Caco-2 (cell line): ENCODE results near the gene CDKL5. TPM values are rescaled to one million over a fixed set of nuclear protein-coding genes. Genes with fewer than 3 reads are reported as not detected.

Experiments used
- BruUV-seq: library from RNA; stranded (reverse); fragments of 400-500 nt; replicated peaks from 2 replicates; lab custom pipeline; 2021; lab: Mats Ljungman, UMichigan
- CTCF ChIA-PET: fragments of 300-600 bp; sonication (Branson Sonifier 250); formaldehyde crosslinking; loops from one replicate; lab custom pipeline; 2022; ENCODE audit warnings: antibody characterized with exemption; lab: Charles Lee
- POLR2A ChIA-PET: fragments of 300-600 bp; sonication (Branson Sonifier 250); formaldehyde crosslinking; loops from one replicate; lab custom pipeline; 2022; ENCODE audit warnings: antibody characterized with exemption; lab: Charles Lee
- DNase-seq, 2 experiments: peaks; one replicate each; pipeline versions ENCODE4 v3.0.0 to v3.0.0-alpha.2; 2020 to 2022
- H3K27me3 ChIP-seq: replicated peaks from 2 replicates; pipeline ENCODE4 v1.6.0; 2011; ENCODE audit warnings: low read length; ENCODE audit not compliant: control insufficient read depth, insufficient read depth
- H3K36me3 ChIP-seq: 2 replicates; pipeline ENCODE4 v1.5.1; 2011; ENCODE audit warnings: low read length; ENCODE audit not compliant: control insufficient read depth, insufficient read depth
- H3K4me1 ChIP-seq: fragments of 250-450 bp; sonication (Bioruptor Pico); 2 replicates; pipeline ENCODE4 v1.5.1; 2020; ENCODE audit warnings: mild to moderate bottlenecking
- H3K4me3 ChIP-seq: 2 replicates; pipeline ENCODE4 v1.5.1; 2011; ENCODE audit warnings: low read depth, mild to moderate bottlenecking, control low read depth, low read length
- H3K9me3 ChIP-seq: fragments of 250-450 bp; sonication (Bioruptor Pico); 2 replicates; pipeline ENCODE4 v1.5.1; 2020; ENCODE audit warnings: mild to moderate bottlenecking, moderate library complexity
- H3K27ac Mint-ChIP-seq: one replicate; pipeline ENCODE4 v1.8.0; 2022; ENCODE audit warnings: mixed read lengths; ENCODE audit not compliant: unreplicated experiment
- H3K27me3 Mint-ChIP-seq: one replicate; pipeline ENCODE4 v1.8.0; 2022; ENCODE audit warnings: mixed read lengths; ENCODE audit not compliant: insufficient read depth, unreplicated experiment
- H3K36me3 Mint-ChIP-seq: one replicate; pipeline ENCODE4 v1.8.0; 2022; ENCODE audit warnings: mild to moderate bottlenecking, mixed read lengths; ENCODE audit not compliant: insufficient read depth, unreplicated experiment
- H3K4me1 Mint-ChIP-seq: one replicate; pipeline ENCODE4 v1.8.0; 2022; ENCODE audit warnings: low read depth, mixed read lengths; ENCODE audit not compliant: unreplicated experiment
- H3K4me3 Mint-ChIP-seq: one replicate; pipeline ENCODE4 v1.8.0; 2022; ENCODE audit warnings: mild to moderate bottlenecking, moderate library complexity, mixed read lengths; ENCODE audit not compliant: unreplicated experiment
- H3K9me3 Mint-ChIP-seq: one replicate; pipeline ENCODE4 v1.8.0; 2022; ENCODE audit warnings: mixed read lengths; ENCODE audit not compliant: unreplicated experiment
- intact Hi-C: fragments of 100-400 bp; cut with micrococcal nuclease; formaldehyde crosslinking; loops from one replicate; pipeline ENCODE4 v1.10.0; 2022; ENCODE audit not compliant: unreplicated experiment
- total RNA-seq: library from RNA; stranded (reverse); gene quantifications from 2 replicates; pipeline ENCODE4 v1.2.3, GENCODE V29; 2022
- TF ChIP-seq, protein P1 (sequence below), 2 experiments: fragments of 200-600 bp in 1 of 2; IDR thresholded peaks; 1 replicate in 1 of 2; 2 replicates in 1 of 2; pipeline versions ENCODE4 v1.5.1 to v1.8.0; 2011 to 2022; ENCODE audit warnings: antibody characterized with exemption in 1 of 2, control low read depth in 1 of 2, inconsistent platforms in 1 of 2, low read depth in 1 of 2, low read length in 1 of 2, mild to moderate bottlenecking in 1 of 2, moderate library complexity in 1 of 2; ENCODE audit not compliant: insufficient read depth in 1 of 2, severe bottlenecking in 1 of 2, unreplicated experiment in 1 of 2

Gene CDKL5
- total RNA-seq, 1 experiment from 2014 or later, result 23.7 TPM

DNA sequence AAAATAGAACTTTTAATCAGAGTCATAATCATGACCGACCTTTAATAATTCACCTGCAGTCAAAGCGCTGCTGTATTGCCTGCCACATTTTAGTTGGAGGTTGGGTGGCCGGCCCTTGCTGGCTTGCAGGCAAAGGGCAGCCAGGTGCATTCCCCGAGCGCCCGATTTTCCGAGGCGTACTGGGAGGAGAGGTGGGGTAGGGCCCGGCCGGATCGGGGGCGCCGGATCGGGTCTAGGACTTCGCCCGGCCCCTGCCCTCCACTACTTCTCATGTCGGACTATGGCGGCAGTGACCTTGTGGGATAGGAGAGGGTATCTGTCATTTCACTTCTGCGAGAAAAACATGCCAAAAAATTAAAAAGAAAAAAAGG, 249.0 kb downstream of the CDKL5 start:
- H3K27me3 ChIP-seq, result no peaks in the 10 kb centered on the region
- intact Hi-C loops, result loop anchor here (2.0 to 5.0 kb wide), 2 partner anchors 54 to 213 kb away; no protein-coding TSS in a partner anchor
- H3K9me3 ChIP-seq, result no peaks in the 10 kb centered on the region
- no peaks in the 10 kb centered on the region for H3K27me3 Mint-ChIP-seq
- no TSS peak for BruUV-seq
- H3K9me3 Mint-ChIP-seq, result no peaks in the 10 kb centered on the region
- POLR2A ChIA-PET, result no interaction called here
- CTCF ChIA-PET, result no interaction called here
- TF ChIP-seq, protein P1, sequence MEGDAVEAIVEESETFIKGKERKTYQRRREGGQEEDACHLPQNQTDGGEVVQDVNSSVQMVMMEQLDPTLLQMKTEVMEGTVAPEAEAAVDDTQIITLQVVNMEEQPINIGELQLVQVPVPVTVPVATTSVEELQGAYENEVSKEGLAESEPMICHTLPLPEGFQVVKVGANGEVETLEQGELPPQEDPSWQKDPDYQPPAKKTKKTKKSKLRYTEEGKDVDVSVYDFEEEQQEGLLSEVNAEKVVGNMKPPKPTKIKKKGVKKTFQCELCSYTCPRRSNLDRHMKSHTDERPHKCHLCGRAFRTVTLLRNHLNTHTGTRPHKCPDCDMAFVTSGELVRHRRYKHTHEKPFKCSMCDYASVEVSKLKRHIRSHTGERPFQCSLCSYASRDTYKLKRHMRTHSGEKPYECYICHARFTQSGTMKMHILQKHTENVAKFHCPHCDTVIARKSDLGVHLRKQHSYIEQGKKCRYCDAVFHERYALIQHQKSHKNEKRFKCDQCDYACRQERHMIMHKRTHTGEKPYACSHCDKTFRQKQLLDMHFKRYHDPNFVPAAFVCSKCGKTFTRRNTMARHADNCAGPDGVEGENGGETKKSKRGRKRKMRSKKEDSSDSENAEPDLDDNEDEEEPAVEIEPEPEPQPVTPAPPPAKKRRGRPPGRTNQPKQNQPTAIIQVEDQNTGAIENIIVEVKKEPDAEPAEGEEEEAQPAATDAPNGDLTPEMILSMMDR (IDR thresholded peaks at IDR 0.05; ENCODE audit: insufficient read depth in 1 of 2, low read depth in 1 of 2, low read length in 1 of 2, severe bottlenecking in 1 of 2, unreplicated experiment in 1 of 2), result no peak
- H3K4me3 ChIP-seq, result peak overlapping the region; percentile 41
- peaks cover 24% of the 10 kb centered on the region for H3K36me3 Mint-ChIP-seq
- no peaks in the 10 kb centered on the region for H3K4me1 ChIP-seq
- peak overlapping the region; percentile 35 for H3K27ac Mint-ChIP-seq
- DNase-seq, result peak; percentile 33 to 38
- peak overlapping the region; percentile 66 for H3K4me3 Mint-ChIP-seq
- no peaks in the 10 kb centered on the region for H3K36me3 ChIP-seq
- peaks cover 6% of the 10 kb centered on the region for H3K4me1 Mint-ChIP-seq

DNA sequence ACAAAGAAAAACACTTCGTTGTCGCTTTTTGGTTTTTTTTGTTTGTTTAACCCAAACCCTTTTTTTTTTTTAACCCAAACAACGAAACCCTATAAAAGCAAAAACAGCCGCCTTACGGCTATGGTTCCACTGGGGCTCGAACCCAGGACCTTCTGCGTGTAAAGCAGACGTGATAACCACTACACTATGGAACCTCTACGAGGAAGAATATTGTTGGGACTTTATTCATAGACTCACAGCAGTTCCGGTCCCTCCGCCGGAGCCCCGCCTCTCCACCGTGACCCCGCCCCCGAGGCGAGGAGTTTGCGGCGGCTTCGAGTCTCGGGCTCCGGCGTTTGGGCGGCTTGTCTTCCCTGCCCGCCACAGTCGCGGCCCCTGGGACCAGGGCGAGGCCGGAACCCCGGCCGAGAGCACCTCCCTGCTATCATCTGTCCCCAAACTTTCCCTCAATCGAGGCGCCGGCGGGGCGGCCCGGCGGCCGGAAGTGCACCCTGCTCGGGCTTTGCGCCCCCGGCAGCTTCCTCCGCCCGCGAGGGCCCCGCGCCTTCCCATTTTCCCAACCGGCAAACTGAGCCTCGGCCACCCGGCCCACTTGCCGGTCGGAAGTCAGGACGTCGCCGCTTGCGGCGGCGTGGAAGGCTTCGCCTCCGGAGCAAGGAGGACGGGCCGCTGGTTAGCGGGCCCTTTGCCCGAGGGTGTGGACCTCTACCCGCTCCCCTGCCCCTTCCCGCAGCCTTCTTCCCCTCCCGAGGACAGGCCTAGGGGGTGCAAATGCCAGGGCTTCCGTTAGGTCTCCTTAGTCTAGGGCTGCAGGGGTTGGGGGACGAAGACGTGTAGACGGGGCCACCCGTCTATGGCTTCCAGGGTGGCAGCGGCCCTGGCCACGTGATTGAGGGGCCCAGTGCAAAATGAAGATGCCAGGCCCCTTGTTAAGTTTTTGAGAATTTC, 249.7 kb downstream of the CDKL5 start:
- no peaks in the 10 kb centered on the region for H3K9me3 Mint-ChIP-seq
- peak overlapping the region; percentile 66 for H3K4me3 Mint-ChIP-seq
- CTCF ChIA-PET, result interaction anchor here (0.7 kb wide), 1 partner anchor 212 kb away, joined by 6 read pairs; no protein-coding TSS in a partner anchor
- peak; percentile 70 to 87 for DNase-seq
- intact Hi-C loops, result loop anchor here (2.0 to 5.0 kb wide), 2 partner anchors 54 to 212 kb away; no protein-coding TSS in a partner anchor
- BruUV-seq, result TSS peak; percentile 47
- Histone ChIP-seq H3K27me3 (no peaks in the 10 kb centered on the region), H3K36me3 (no peaks in the 10 kb centered on the region), H3K4me3 (peak overlapping the region; percentile 54), H3K4me1 (no peaks in the 10 kb centered on the region), H3K9me3 (no peaks in the 10 kb centered on the region)
- peaks cover 24% of the 10 kb centered on the region for H3K36me3 Mint-ChIP-seq
- H3K27ac Mint-ChIP-seq, result peak overlapping the region; percentile 35
- TF ChIP-seq, protein P1 (IDR thresholded peaks at IDR 0.05; ENCODE audit: insufficient read depth in 1 of 2, low read depth in 1 of 2, low read length in 1 of 2, severe bottlenecking in 1 of 2, unreplicated experiment in 1 of 2), result no peak
- H3K4me1 Mint-ChIP-seq, result peaks cover 6% of the 10 kb centered on the region
- no peaks in the 10 kb centered on the region for H3K27me3 Mint-ChIP-seq
- POLR2A ChIA-PET, result no interaction called here

DNA sequence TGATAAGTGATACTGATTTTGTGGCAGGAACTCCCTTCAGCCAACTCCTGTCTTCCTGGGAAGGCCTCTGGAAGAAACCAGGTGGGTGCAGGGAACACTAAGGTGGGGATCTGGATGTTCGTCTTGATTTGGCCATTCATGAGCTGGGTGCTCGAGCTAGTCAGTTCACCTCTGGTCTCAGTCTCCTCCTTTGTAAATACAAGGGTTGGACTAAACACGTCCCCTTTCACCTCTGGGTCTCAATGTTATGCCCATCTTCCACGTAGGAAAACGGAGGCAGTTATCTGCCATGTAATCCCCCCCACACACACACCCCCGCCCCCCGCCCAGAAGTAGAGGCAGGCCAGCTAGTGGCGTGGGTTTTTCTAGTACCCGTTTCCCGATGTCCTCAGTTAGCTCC, 250.6 kb downstream of the CDKL5 start:
- H3K9me3 Mint-ChIP-seq, result no peaks in the 10 kb centered on the region
- peaks cover 6% of the 10 kb centered on the region for H3K4me1 Mint-ChIP-seq
- H3K4me3 Mint-ChIP-seq, result peak overlapping the region; percentile 66
- CTCF ChIA-PET, result interaction anchor here (0.7 to 0.8 kb wide), 2 partner anchors 57 to 211 kb away, joined by 3 to 6 read pairs; no protein-coding TSS in a partner anchor
- H3K27me3 Mint-ChIP-seq, result no peaks in the 10 kb centered on the region
- Histone ChIP-seq H3K4me1 (no peaks in the 10 kb centered on the region), H3K4me3 (no peak overlapping the region), H3K36me3 (no peaks in the 10 kb centered on the region), H3K9me3 (no peaks in the 10 kb centered on the region), H3K27me3 (no peaks in the 10 kb centered on the region)
- DNase-seq, result no peak
- peaks cover 24% of the 10 kb centered on the region for H3K36me3 Mint-ChIP-seq
- H3K27ac Mint-ChIP-seq, result peak overlapping the region; percentile 57
- intact Hi-C loops, result no loop called here
- no TSS peak for BruUV-seq
- POLR2A ChIA-PET, result interaction anchor here (0.7 to 1.4 kb wide), 2 partner anchors 155 to 209 kb away, joined by 4 to 5 read pairs; no protein-coding TSS in a partner anchor
- TF ChIP-seq, protein P1 (IDR thresholded peaks at IDR 0.05; ENCODE audit: insufficient read depth in 1 of 2, low read depth in 1 of 2, low read length in 1 of 2, severe bottlenecking in 1 of 2, unreplicated experiment in 1 of 2), result no peak
